EH (cell line): ENCODE results near the gene ARPC2.

ENCODE experiments used
- DNase-seq: peaks from one replicate; pipeline ENCODE4 v3.0.0-alpha.2; 2015; ENCODE audit warnings: low read depth

ARPC2 gene

DNA sequence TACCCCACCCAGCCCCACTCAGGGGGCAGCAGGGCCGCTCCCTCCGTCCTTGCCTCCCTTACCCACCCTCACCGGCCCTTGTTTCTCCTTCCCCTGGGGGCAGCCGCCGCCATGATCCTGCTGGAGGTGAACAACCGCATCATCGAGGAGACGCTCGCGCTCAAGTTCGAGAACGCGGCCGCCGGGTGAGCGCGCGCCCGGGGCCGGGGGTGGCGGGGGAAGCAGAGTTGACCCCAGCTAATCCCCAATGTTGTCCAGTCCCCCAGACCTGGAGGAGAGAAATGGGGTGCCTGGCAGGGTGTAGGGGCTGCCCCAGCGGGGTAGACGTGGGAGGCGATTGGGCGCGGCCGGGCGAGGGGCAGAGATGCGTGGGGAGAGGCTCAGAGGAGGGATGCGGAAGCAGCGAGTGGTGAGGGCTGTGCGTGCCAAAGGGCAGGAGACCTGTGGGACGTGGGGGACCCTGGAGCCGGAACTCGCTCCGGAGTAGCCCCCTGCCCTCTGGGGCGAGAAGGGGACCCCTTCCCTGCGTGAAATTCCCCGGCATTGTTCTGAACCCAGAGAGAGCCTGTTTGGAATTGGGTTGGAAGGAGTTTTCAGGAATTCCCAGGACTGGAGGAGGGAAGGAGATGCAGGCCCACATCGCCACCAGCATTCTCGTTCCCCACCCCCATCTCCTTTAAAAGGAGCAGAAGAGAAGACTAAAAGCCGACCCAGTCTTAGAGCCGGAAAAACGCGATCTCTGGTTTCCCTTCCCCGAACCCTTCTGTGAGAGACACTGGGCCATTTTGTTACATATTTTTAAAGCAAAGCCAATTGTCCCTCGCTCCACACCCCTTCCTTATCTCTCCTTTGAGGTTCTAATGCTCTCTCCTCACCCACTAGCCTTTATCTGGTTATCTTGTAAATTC, 625 bp downstream of the ARPC2 start:
- peak; percentile 57 for DNase-seq

DNA sequence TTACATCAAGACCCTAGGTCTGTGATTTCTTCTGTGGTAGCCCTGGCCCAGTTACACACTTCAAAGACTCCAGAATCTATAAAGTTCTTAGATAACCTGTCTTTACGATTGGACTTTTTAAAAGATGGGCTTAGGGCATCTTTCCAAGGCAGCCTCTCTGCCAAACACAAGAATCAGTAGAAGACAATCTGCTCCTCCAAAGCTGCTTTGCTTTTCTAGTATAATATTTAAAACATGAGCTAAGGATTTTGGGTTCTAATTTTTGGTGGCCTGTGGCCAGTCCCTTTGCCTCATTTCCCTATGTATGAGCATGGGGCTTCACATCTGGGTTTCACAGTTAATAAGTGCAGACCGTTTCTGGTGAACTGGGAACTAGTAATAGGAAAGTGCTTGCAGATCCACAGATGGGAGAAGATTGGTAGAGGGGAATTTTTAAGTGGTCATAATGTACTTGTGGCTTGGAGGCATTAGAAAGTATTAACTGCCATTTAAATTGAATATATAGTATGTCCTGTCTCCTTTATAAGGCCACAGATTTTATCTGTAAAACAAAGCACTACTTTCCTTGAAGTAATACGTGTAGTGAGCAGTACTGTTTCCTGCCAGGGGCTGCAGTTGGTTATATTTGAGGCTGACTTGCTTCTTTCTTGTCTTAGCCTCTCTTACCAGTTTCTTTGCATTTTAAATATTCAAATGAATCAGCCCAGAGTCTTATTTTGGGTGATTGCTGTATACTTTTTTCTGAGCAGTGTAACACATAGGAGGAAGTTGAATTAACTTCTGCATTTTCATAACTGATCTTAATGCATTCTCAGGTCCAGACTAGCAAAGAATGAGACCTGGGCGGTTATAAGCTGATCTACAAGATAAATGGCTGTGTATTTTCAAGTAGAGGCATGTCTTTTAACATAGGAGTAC, 1.5 kb downstream of the ARPC2 start:
- DNase-seq = peak; percentile 16

DNA sequence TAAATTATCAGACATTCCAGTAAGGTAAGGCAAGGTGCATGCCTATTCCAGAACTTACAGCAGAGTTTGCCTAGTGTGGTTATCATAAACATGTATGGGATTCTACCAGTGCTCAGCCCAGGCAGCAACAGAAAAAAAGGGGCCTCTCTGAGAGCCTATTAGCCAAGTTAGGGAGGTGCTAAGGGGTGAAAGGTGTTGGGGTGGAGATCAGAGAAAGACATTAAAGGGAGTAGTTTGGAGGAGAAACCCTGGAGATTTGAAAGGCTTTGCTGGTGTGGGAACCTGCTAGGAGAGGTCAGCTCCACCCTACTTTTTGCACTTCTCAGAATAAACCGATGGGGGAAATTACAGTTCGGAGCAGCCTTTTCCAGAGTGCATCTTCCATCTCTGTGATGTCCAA, 2.9 kb downstream of the ARPC2 start:
- DNase-seq = no peak

DNA sequence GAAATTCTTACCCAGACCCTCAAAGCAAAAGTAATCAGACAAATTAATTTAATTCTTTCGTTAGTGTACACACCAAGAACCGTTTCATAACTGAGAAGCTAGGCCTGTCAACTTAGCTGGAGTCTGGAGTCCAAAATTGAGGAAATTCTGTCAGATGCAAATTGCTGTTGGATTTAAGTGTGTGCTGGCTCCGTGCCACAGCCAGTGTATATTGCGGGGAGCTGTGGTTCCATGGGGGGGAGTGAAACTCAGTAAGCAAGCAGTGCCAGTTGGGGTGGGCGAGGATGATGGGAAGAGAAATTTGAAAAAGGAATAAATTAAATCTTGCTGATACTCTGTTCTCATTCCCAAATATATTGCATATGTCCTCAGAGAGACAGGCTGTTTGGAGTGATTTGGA, 4.0 kb downstream of the ARPC2 start:
- no peak for DNase-seq

DNA sequence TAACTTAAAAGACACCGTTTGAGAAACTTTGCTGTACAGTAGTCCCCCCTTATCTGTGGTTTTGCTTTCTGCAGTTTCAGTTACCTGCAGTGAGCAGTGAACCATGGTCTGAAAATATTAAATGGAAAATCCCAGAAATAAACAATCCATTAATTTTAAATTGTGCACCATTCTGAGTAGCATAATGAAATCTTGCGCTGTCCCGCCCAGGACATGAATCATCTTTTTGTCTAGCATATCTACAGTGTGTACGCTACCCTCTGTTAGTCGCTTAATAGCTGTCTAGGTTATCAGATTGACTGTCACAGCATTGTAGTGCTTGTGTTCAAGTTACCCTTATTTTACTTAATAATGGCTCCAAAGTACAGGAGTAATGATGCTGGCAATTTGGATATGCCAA, 6.1 kb downstream of the ARPC2 start:
- no peak for DNase-seq

DNA sequence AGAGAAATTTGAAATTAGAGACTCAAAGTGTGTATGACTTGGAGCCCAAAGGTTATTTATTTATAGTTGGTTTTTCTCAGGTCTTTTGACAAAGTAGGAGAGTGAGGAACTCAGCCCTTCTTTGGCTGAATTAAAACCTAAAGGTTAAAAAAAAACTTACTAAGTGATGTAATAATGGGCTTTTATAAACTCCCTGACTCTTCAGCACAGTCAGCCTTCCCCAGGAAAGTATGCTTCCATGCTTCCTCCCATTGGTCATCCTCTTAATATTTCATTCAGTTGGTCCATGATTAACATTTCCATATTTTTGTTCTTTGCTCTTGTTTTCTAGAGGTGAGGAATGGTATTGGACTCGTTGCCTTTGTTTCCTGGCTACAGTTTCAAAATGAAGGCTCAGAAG, 7.2 kb downstream of the ARPC2 start:
- no peak for DNase-seq

DNA sequence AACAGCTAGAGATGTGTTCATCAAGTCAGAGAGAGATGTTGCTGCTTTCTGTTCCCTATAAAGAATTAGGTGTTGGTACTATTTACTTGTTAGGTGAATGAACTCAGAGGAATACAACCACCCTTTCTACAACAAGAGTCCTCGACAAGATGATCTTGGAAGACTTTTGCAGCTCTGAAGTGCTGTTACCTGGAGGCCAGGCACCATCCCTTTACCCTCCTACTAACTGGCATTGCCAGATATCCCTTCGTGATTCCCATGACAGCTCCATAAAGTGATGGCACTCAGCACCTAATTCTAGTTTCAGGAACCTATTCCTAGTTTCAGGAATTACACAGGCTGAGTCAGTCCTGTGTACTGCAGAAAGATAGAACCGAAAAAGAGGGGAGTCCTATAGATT, 9.9 kb downstream of the ARPC2 start:
- DNase-seq = no peak

DNA sequence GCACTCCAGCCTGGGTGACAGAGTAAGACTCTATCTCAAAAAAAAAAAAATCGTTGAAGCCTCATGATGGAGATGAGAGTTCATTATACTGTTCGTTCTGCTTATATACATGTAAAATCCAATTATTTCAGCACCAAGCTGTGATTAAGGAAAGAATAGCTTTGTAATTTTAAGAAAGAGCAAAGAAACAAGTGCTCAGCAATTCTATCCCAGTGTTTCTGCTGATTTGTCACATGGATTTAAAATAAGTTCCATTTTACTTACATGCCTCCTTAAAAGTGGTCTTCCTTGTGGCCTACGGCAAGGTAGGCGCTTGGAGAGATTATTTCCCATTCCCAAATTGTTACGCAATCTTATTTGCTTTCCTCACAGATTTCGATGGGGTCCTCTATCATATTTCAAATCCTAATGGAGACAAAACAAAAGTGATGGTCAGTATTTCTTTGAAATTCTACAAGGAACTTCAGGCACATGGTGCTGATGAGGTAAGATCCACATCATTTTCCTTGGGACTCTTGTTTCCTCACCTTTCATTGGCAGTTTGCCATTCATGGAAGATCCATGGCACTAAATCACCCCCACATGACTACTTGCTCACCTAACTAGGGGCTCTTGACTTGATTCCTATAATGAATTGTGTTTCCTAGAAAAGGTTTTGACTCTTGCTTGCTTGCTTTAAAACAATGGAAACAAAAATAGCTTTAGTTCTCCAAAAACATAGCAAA, 11.5 kb downstream of the ARPC2 start:
- DNase-seq = no peak

DNA sequence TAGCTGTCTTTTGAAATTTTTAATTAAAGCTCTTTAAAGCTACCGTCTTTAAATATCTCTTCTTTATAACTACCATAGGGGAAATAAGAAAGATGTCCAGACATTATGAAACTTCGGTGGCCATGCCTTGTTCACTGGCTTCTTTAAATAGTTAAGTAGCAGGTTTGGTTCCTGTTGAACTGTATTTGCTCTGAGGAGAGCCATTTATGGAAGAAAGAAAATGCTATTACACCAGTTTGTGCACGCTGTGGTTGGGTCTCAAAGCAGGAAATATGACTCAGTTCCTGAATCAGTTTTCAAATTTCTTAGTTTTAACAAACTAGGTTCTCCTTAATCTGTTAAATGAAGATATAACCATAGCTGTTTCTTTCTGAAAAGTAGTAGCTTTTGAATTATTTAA, 12.2 kb downstream of the ARPC2 start:
- peak; percentile 94 for DNase-seq

DNA sequence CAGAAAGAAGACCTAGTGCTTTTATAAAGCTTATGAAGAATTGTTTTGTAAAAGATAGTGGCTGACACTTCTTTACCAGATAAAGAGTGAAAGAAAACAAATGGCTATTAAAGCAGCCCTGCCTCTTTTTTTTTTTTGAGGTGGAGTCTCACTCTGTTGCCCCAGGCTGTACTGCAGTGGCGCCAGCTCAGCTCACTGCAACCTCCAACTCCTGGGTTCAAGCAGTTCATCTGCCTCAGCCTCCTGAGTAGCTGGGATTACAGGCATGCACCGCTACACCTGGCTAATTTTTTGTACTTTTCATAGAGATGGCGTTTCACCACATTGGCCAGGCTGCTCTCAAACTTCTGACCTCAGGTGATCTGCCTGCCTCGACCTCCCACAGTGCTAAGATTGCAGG, 12.9 kb downstream of the ARPC2 start:
- DNase-seq = peak; percentile 77

DNA sequence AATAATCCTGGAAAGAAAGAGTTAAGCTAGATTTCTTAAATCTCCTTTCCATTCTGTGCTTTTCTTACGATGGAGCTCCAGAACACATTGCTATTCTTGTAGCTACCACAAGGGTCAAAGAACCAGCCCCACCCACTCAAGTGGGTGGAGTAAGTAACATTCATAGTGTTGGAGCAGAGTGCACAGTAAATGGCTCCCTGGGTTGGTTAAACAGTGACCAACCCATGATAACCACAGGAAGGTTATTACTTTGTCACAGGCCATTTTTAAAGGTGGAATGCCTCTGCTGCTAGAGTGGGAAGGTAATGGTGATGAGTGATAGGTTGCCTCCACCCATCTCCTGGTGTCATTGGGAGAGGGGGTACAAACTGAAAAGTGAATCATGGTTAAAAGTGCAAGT, 13.9 kb downstream of the ARPC2 start:
- peak; percentile 47 for DNase-seq

DNA sequence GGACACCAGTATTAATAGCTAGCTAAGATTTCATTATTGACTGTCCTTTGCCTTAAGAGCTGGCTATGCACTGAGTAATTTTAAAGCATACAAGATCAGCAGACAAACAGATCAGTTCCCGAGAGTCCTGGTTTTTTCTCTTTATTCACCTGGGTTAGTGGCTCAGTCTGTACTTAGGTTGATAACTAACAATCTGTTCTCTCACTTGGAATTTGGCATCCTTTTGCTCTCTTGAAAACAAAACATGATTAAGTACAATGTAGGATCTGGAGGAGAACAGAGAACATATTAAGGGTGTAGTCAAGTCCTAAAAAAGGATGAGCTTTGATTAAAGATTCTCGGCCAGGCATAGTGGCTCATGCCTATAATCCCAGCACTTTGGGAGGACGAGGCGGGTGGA, 16.6 kb downstream of the ARPC2 start:
- no peak for DNase-seq

DNA sequence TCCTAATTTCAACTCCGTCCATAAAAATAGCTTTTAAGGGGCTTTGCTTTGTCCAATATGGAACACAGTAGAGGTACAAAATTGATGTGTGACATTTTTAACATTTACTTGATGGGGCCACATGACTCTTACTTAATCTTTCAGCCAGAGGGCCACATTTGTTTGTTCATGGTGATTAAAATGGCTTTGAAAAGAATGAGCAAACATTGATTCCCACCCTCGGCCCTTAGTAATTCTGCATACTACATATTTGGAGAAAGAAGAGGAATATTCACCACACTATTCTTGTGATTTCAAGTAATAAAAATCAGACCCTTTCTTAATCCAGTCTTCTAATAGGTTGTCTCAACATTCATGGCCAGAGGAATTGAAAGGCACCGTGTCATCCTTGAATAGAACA, 17.5 kb downstream of the ARPC2 start:
- no peak for DNase-seq

DNA sequence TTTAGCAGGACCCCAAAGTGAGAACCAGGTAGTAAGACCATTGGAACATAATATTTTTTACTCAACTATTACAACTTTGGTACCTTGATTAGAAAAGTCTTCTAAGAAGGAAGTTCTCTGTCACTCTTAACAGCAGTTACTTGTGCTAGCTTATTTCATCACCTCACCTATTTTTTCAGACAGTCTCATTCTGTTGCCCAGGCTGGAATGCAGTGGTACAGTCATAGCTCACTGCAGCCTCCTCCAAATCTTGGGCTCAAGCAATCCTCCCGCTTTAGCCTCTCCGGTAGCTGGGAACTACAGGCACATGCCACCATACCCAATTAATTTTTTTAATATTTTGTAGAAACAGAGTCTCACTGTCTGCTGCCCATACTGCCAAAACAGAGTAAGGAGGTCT, 18.0 kb downstream of the ARPC2 start:
- DNase-seq = no peak

DNA sequence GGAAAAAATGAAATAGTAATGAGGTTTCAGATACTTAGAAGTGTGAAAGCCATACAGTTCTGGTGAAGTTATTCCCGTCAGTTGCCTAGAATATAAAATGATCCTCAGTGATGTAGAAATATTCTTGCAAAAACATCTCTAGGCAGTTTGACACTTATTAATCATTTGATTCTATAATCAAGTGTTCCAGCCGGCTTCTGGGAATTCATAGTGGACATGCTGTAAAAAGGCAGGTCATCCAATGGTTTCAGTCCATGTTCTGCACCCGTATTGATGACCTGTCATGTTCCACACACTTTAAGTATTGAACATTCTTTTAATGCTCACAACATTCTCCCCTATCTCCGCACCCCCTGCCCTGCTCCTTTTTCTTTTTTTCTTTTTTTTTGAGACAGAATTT, 19.8 kb downstream of the ARPC2 start:
- DNase-seq = no peak

DNA sequence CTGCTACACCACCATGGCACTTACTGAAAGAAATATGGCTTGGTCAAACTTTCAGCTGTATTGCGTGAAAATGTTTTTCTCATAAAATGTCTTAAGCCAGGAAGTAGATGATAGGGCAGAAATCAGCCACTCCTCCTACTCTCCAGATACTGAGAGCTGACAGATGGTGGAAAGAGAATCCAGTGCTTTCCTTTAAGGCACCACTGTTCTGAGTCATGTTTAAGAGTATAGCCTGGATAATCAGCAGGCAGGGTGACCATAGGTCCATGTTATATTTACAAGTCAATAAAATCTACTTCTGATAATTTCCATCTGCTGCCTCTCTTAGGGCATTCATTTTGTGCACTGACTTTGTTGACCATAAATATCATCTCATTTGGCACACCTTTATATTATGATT, 21.9 kb downstream of the ARPC2 start:
- DNase-seq = no peak

DNA sequence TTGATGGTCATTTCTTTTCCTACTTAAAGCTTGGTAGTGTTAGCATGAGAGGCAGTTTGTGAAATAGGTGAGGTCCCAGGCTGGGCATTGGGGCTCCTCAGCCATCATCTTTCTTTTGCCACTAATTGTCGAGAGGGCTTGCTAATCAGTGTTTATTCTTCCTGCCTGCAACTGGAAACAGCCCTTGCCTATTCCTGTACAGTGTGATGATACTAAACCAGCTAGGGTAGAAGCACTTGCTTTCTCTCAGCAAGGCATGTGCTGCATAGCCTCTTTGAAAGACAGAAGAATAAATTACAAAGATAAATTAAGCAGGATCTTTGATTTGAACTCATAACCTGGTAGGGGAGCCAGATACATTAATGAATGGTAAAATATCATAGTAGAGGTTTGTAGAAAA, 27.2 kb downstream of the ARPC2 start:
- DNase-seq = no peak

DNA sequence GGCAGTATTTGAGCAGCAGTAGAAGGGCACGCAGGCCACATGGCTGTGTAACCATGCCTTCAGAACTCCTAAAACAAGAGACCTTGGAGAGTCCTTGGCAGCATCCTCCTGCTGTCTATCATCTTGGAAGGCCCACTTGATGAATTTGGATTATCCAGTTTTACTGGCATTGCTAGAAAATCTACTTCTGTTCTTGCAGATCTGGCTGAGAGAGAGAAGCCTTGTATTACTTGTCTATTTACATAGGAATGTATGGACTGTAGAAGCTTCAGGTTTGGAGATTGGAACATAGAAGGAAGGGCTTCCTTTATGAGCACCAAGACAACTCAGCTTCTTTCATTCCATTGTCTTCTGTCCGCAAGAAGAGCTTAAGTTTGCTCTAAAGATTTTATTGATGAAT, 27.7 kb downstream of the ARPC2 start:
- no peak for DNase-seq

DNA sequence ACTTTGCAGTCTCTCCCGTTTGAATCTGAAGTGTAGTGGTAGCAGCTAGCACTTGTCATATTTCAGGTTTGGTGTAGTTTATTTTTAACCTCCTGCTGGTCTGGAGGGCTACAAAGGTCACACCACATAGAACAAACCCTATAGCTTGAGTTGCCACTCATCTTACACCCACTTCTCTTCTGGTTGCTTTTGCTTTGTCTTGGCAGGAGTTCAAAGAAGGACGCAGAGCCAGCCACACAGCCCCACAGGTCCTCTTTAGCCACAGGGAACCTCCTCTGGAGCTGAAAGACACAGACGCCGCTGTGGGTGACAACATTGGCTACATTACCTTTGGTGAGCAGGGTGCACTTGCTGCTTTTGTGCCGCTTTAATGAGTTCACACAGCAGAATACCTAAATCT, 28.2 kb downstream of the ARPC2 start:
- no peak for DNase-seq

DNA sequence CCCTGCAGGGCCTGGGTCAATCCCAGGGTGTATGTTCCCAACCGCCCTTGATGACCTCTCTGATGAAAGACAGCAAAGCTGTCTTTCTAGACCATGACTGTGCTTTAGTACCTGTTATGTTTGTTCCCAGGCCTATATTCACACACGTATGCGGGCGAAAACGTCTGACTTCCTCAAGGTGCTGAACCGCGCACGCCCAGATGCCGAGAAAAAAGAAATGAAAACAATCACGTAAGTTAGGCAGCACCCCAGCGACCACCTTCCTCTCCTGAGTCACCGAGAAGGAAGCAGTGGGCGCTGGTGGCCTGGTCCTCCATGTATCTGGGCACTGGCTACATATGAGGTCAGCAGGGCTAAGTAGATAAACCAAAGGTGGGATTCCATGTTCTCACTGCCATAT, 32.7 kb downstream of the ARPC2 start:
- DNase-seq = no peak

DNA sequence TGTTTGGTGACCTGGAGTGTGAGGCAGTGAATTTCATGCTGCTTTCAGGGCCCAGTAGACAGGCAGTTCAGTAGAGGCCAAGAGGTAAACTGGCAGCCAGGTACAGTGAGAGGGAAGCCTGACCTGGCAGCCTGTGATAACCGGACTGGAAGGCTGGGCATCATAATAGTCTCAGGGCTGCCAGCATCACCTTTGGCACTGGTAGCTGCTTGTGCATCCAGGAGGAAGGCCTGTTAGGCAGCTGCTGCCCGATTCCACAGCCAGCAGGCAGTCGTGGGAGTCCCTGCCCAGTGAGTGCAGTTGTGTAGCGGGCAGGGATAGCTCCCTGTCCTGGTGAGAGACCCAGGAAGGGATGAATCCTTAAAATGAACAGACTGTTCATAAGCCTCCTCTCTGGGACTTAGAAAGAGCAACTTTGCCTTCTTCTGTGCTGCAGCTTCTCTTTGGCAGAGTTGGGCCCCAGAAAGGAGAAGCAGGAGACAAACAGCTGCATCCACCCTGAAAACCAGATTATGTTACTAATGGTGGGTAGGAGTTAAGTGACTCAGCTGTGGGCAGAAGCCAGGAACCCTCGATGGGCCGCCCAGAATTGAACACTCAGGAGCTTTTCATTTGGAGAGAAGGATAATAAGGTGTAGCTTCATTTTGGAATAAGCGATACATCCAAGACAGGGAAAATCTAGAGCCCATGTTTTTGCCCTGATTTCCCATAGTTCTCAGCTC, 35.7 kb downstream of the ARPC2 start:
- no peak for DNase-seq

DNA sequence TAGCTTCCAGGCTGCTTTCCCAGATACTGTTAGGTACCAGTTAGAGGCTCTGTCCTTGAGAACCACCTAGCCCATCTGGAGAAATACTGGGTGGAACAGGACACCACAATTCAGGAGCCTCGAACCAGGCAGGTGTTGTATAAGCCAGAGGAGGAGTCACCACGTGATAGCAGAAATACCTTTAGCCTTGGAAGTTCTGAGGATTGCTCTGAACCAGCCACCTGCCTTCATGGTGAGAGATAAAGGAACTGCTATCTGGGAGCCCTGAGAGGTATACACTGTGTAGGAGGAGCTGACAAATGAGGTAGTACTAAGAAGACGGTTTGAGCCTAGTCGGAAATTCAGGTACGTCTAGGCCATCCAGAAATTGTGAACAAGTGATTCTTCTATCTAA, 36.2 kb downstream of the ARPC2 start:
- DNase-seq = no peak
